K562 (cell line): Measurements from ENCODE around the gene TBC1D20. TPM values are rescaled to one million over a fixed set of nuclear protein-coding genes. Genes with fewer than 3 reads are reported as not detected.
A peak's percentile ranks its signal among the peaks of the same experiment; 100 is the strongest.

Experiments
- ARID1B ChIP-seq: fragments of 450-650 bp; IDR thresholded peaks from 2 replicates; pipeline ENCODE4 v1.6.1; 2016; ENCODE audit warnings: antibody characterized with exemption, mild to moderate bottlenecking, inconsistent platforms
- ATF1 ChIP-seq, 2 experiments: fragments of 450-650 bp in 1 of 2; IDR thresholded peaks; 2 replicates each; pipeline ENCODE4 v1.6.1; 2016; ENCODE audit warnings: missing compliant biosample characterization in 1 of 2, missing genetic modification characterization in 1 of 2
- BACH1 ChIP-seq: fragments of 200-800 bp; sonication (Bioruptor generic); IDR thresholded peaks from 2 replicates; pipeline ENCODE4 v1.6.1; 2016; ENCODE audit warnings: missing genetic modification characterization, missing compliant biosample characterization
- BRD9 ChIP-seq: fragments of 450-650 bp; IDR thresholded peaks from 2 replicates; pipeline ENCODE4 v1.6.1; 2018; ENCODE audit warnings: low read depth; ENCODE audit not compliant: partially characterized antibody
- C11orf30 ChIP-seq: fragments of 450-650 bp; IDR thresholded peaks from 2 replicates; pipeline ENCODE4 v1.6.1; 2016; ENCODE audit warnings: low read depth, mild to moderate bottlenecking
- DPF2 ChIP-seq: fragments of 450-650 bp; IDR thresholded peaks from 2 replicates; pipeline ENCODE4 v1.6.1; 2016
- EWSR1 ChIP-seq: fragments of 450-650 bp; IDR thresholded peaks from 2 replicates; pipeline ENCODE4 v1.6.1; 2018; ENCODE audit warnings: borderline replicate concordance, mild to moderate bottlenecking, low read depth, moderate library complexity; ENCODE audit not compliant: partially characterized antibody
- GTF2E2 ChIP-seq: fragments of 200-800 bp; sonication (Bioruptor generic); IDR thresholded peaks from 2 replicates; pipeline ENCODE4 v1.6.1; 2016; ENCODE audit warnings: missing genetic modification characterization, missing compliant biosample characterization
- GTF2F1 ChIP-seq: IDR thresholded peaks from 2 replicates; pipeline ENCODE4 v1.6.1; 2011; ENCODE audit warnings: low read depth, low read length, improper control_type of control experiment
- MAFG ChIP-seq: fragments of 450-650 bp; conservative IDR thresholded peaks from 2 replicates; pipeline ENCODE4 v1.6.1; 2016; ENCODE audit warnings: missing genetic modification characterization, missing compliant biosample characterization
- MAFK ChIP-seq: IDR thresholded peaks from 2 replicates; pipeline ENCODE4 v1.6.1; 2011; ENCODE audit warnings: low read length, improper control_type of control experiment
- MEIS2 ChIP-seq: fragments of 450-650 bp; IDR thresholded peaks from 2 replicates; pipeline ENCODE4 v1.6.1; 2014; ENCODE audit warnings: mild to moderate bottlenecking; ENCODE audit not compliant: partially characterized antibody
- MNT ChIP-seq, 2 experiments: fragments of 450-650 bp; conservative IDR thresholded peaks; 2 replicates each; pipeline ENCODE4 v1.6.1; 2017; ENCODE audit warnings: mild to moderate bottlenecking in 2 of 2, moderate library complexity in 2 of 2
- NBN ChIP-seq: fragments of 450-650 bp; IDR thresholded peaks from 2 replicates; pipeline ENCODE4 v1.6.1; 2016; ENCODE audit warnings: low read depth, mild to moderate bottlenecking
- NFE2 ChIP-seq: IDR thresholded peaks from 2 replicates; pipeline ENCODE4 v1.6.1; 2014; ENCODE audit warnings: antibody characterized with exemption, low read depth
- NR4A1 ChIP-seq, 2 experiments: fragments of 250-450 bp in 1 of 2; fragments of 450-650 bp in 1 of 2; sonication (Bioruptor Pico) in 1 of 2; IDR thresholded peaks; 2 replicates each; pipeline versions ENCODE4 v1.4.0 to v1.6.1; 2016 to 2020; ENCODE audit warnings: mild to moderate bottlenecking in 2 of 2, missing compliant biosample characterization in 1 of 2, missing genetic modification characterization in 1 of 2, moderate library complexity in 1 of 2
- PKNOX1 ChIP-seq: fragments of 450-650 bp; IDR thresholded peaks from 2 replicates; pipeline ENCODE4 v1.6.1; 2016
- POLR2A ChIP-seq: fragments of 450-650 bp; conservative IDR thresholded peaks from 2 replicates; pipeline ENCODE4 v1.6.1; 2016
- PRMT5 ChIP-seq: sonication (generic); formaldehyde crosslinking; IDR thresholded peaks from 2 replicates; pipeline ENCODE4 v1.5.0; 2020; ENCODE audit warnings: missing genetic modification reagents
- PYGO2 ChIP-seq: fragments of 450-650 bp; IDR thresholded peaks from 2 replicates; pipeline ENCODE4 v1.6.1; 2016; ENCODE audit warnings: mild to moderate bottlenecking, missing genetic modification characterization, moderate library complexity, missing compliant biosample characterization
- RBM34 ChIP-seq: fragments of 200-400 bp; formaldehyde crosslinking; IDR thresholded peaks from 2 replicates; pipeline ENCODE4 v1.6.1; 2018; ENCODE audit warnings: low read length, borderline replicate concordance; ENCODE audit not compliant: insufficient read depth
- SMARCA4 ChIP-seq: fragments of 450-650 bp; IDR thresholded peaks from 2 replicates; pipeline ENCODE4 v1.6.1; 2016
- TAF9B ChIP-seq: fragments of 450-650 bp; IDR thresholded peaks from 2 replicates; pipeline ENCODE4 v1.6.1; 2018; ENCODE audit warnings: mild to moderate bottlenecking; ENCODE audit not compliant: partially characterized antibody
- TARDBP ChIP-seq: fragments of 450-650 bp; IDR thresholded peaks from 2 replicates; pipeline ENCODE4 v1.6.1; 2016
- TEAD2 ChIP-seq: fragments of 450-650 bp; IDR thresholded peaks from 2 replicates; pipeline ENCODE4 v1.6.1; 2016; ENCODE audit warnings: missing genetic modification characterization, control low read depth, missing compliant biosample characterization
- ZBED1 ChIP-seq: IDR thresholded peaks from 2 replicates; pipeline ENCODE4 v1.6.1; 2014
- ZBTB17 ChIP-seq: fragments of 450-650 bp; formaldehyde crosslinking; IDR thresholded peaks from 2 replicates; pipeline ENCODE4 v1.4.0; 2020; ENCODE audit warnings: mild to moderate bottlenecking
- ZNF133 ChIP-seq: fragments of 250-450 bp; sonication (Bioruptor Pico); IDR thresholded peaks from 2 replicates; pipeline ENCODE4 v1.4.0; 2020; ENCODE audit warnings: mild to moderate bottlenecking
- ZNF263 ChIP-seq: sonication (generic); formaldehyde crosslinking; IDR thresholded peaks from 2 replicates; pipeline ENCODE4 v1.8.0; 2022; ENCODE audit warnings: mild to moderate bottlenecking, missing genetic modification reagents, borderline replicate concordance
- ZNF316 ChIP-seq: fragments of 450-650 bp; IDR thresholded peaks from 2 replicates; pipeline ENCODE4 v1.6.1; 2016
- ZNF384 ChIP-seq: IDR thresholded peaks from 2 replicates; pipeline ENCODE4 v1.6.1; 2012; ENCODE audit warnings: low read depth, low read length, improper control_type of control experiment
- ZNF507 ChIP-seq: conservative IDR thresholded peaks from 2 replicates; pipeline ENCODE4 v1.6.1; 2017; ENCODE audit warnings: missing genetic modification characterization, missing compliant biosample characterization
- ZNF75A ChIP-seq: fragments of 450-650 bp; formaldehyde crosslinking; IDR thresholded peaks from 2 replicates; pipeline ENCODE4 v1.4.0; 2020; ENCODE audit warnings: mild to moderate bottlenecking
- ZNF778 ChIP-seq: fragments of 450-650 bp; formaldehyde crosslinking; IDR thresholded peaks from 2 replicates; pipeline ENCODE4 v1.4.0; 2020; ENCODE audit warnings: mild to moderate bottlenecking, moderate library complexity
- polyA plus RNA-seq, 8 experiments: library from polyadenylated mRNA; depleted of rRNA in 4 of 8; stranded (reverse) in 5 of 8; unstranded in 3 of 8; fragments of >200 nt; fragmentation: Nextera tagmentation in 2 of 8; fragmentation: Illumina TruSeq in 1 of 8; extraction: Ambion mirVana in 2 of 8; extraction: Trizol in 1 of 8; gene quantifications; 2 replicates each; pipeline versions ENCODE4 v1.2.1 to v1.2.3, GENCODE V29; 2011 to 2014; ENCODE audit warnings: inconsistent platforms in 1 of 8, missing spikeins in 1 of 8
- total RNA-seq, 7 experiments: library from RNA; depleted of rRNA in 6 of 7; stranded (reverse); fragments of >200 nt in 6 of 7; fragmentation: Illumina TruSeq in 2 of 7; extraction: Trizol in 2 of 7; gene quantifications; 2 replicates each; pipeline versions ENCODE4 v1.2.1 to v1.2.3, GENCODE V29; 2011 to 2021; ENCODE audit warnings: low replicate concordance in 1 of 7

TBC1D20 gene
- total and polyA plus RNA-seq, 9 of the 15 experiments (the other 6 are each of a cell fraction or from before 2014, with no cell fraction given) = 7.0 to 25.3 (median 15.1) TPM

GRCh38 chr20:460180-460579 lies 2.2 kb downstream of the TBC1D20 start (continued):
- TF ChIP-seq MEIS2 (peak; percentile 69), ZNF384 (peak; percentile 98), C11orf30 (peak; percentile 79), EWSR1 (no peak), ATF1 (CRISPR knock-in tag; IDR thresholded peaks at IDR 0.05) (no peak), ATF1 (tag; IDR thresholded peaks at IDR 0.05) (peak; percentile 32; the same call in 1 of the 2 replicates), TEAD2 (tag) (no peak), POLR2A (no peak), NBN (0 out of 2 replicates have a peak, but pooled peaks have one; percentile 34), TAF9B (peak; percentile 36), DPF2 (peak; percentile 82), GTF2F1 (no peak), MAFG (tag) (peak; percentile 73), ZNF507 (tag) (no peak), ZBTB17 (CRISPR knock-in tag) (no peak), BACH1 (tag) (peak; percentile 67; the same call in 1 of the 2 replicates), TARDBP (no peak), GTF2E2 (tag) (no peak), PRMT5 (CRISPR knock-in tag) (no peak), ZNF263 (CRISPR knock-in tag) (peak; percentile 69; the same call in 1 of the 2 replicates), NFE2 (peak; percentile 87), MNT (conservative IDR thresholded peaks at IDR 0.05) (peak in 1 of 2 experiments; percentile 53; a peak in 1 of 4 replicates), ZNF133 (no peak), ZNF75A (no peak), ZNF316 (peak; percentile 84), ZNF778 (no peak), NR4A1 (CRISPR knock-in tag; IDR thresholded peaks at IDR 0.05) (no peak), NR4A1 (tag; IDR thresholded peaks at IDR 0.05) (no peak), PKNOX1 (peak; percentile 83), ARID1B (peak; percentile 55; the same call in 1 of the 2 replicates), BRD9 (no peak), ZBED1 (no peak), SMARCA4 (peak; percentile 73), PYGO2 (tag) (no peak), RBM34 (no peak), MAFK (peak; percentile 59; the same call in 1 of the 2 replicates)
